ENCODE data around the gene LRRFIP1.
"Not testable (repeated sequence)": the region's sequence is repeated elsewhere in the genome, so short reads cannot be mapped to it uniquely, and the experiment has no call there.

Gene LRRFIP1

GRCh38 chr2:237597196-237598145, 29.9 kb upstream of the LRRFIP1 start:
- no peak for DNase-seq

GRCh38 chr2:237598468-237599208, 28.7 kb upstream of the LRRFIP1 start:
- DNase-seq, result no peak

GRCh38 chr2:237599465-237600110, 27.8 kb upstream of the LRRFIP1 start:
- no peak for DNase-seq

GRCh38 chr2:237600205-237600846, 27.1 kb upstream of the LRRFIP1 start:
- no peak for DNase-seq

- DNase-seq, result no peak
Measured at GRCh38 chr2:237601453-237602116, 25.8 kb upstream of the LRRFIP1 start.

- no peak for DNase-seq
Measured at GRCh38 chr2:237602409-237602808, 25.0 kb upstream of the LRRFIP1 start.

DNA sequence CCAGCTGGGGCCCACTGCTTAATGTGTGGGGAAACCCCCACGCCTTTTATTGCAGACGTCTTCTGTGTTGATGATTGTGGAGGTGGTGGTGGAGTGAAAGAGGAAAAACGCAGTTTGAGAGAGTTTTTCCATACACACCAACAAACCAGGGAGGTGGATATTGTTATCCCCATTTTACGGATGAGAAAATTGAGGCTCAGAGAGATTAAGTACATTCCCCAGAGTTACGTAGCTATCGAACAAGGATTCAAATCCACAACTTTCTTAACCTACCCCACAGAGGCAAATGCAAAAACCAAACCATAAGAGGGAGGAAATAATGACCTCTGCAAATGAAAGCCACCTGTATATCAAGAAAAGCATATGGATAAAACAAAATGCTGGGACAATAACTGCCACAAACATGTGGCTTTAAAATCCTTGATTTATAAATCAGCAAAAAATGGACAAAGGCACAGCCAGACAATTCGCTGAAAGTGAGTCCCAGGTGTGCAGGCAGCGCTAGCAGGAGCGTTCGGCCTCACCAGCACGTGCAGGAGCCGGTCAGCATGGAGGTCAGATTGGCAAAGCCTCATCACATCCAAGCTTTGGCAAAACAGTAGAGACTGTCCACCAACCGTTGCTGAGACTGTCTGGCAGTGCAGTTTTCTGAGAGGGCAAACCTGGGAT, 24.2 kb upstream of the LRRFIP1 start:
- no peak for DNase-seq

- peak; percentile 43 for DNase-seq
Measured at GRCh38 chr2:237603718-237604362, 23.5 kb upstream of the LRRFIP1 start.

- no peak for DNase-seq
Measured at GRCh38 chr2:237604391-237604790, 23.0 kb upstream of the LRRFIP1 start.

- no peak for DNase-seq
Measured at GRCh38 chr2:237604960-237605359, 22.4 kb upstream of the LRRFIP1 start.

DNA sequence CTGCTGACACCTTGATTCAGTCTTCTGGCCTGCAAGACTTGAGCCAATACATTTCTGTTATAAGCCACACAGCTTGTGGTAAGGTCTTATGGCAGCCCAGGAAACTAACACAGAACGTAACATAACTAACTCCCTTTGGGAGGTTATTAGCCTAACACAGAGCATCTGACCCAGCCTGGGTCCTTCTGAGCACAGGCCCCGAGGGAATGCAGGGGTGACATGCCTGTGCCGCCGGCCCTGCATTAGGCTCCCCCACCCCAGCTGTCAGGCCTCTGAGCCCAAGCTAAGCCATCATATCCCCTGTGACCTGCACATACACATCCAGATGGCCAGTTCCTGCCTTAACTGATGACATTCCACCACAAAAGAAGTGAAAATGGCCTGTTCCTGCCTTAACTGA, 20.9 kb upstream of the LRRFIP1 start:
- not testable (repeated sequence) for DNase-seq

- DNase-seq, result no peak
Measured at GRCh38 chr2:237612527-237613357, 14.6 kb upstream of the LRRFIP1 start.

DNA sequence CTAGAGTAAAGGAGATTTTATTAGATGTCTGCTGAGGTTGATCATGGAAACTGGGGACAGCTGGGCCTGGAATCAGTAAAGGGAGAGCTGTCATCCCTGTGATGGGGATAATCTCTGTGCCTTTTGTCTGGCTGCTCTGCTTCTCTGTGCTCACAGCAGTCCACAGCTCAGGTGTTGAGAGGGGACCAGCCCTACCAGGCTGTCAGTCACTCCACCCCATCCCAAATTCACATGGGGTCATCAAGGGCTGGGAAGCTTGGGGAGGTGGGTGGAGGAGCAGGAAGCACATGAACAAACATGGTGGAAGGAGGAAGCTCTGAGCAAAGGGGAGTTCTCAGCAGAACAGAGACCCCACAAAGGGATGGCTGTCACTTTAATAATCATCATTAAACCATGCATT, 13.7 kb upstream of the LRRFIP1 start:
- no peak for DNase-seq

- no peak for DNase-seq
Measured at GRCh38 chr2:237614151-237614720, 13.2 kb upstream of the LRRFIP1 start.

- DNase-seq, result no peak
Measured at GRCh38 chr2:237615631-237616249, 11.6 kb upstream of the LRRFIP1 start.

GRCh38 chr2:237616373-237616733, 11.0 kb upstream of the LRRFIP1 start:
- no peak for DNase-seq

DNA sequence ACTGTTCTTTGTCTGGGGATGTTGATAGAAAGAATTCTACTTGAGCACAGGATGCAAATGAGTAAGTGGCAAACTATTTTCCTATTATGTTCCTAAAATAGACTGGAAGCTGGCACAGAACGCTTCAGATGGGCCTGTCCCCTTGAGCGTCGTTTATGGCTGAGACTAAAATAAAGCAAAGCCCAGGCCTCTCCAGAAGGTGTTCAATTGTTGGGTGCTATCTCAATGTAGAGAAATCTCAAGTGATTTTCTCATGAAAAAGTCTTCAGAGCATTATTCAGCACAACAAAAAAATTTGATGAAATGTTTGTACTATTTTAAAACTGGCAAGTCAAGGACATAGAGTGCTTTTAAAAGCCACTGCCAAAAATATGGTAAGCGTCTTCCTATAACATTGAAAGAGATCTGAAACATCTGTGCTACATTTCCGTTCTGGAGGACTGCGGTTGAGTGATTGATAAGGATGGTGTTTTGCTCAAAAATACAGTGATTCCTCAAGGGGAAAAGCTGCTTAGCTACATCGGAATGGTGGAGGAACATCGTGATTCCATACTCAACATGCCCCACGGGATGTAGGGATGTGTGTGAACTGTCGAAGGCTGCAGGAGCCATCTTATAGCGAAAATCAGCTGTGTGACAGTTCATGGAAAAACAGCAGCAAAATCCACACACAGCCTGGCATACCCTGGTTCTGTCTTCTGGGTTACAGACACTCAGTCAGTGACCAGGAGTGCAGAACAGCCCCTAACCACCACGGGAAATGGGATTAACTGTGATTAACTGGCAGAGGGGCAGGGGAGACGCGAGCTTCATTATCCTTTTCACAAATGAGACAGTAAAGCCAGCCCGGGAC, 10.4 kb upstream of the LRRFIP1 start:
- DNase-seq, result no peak

DNA sequence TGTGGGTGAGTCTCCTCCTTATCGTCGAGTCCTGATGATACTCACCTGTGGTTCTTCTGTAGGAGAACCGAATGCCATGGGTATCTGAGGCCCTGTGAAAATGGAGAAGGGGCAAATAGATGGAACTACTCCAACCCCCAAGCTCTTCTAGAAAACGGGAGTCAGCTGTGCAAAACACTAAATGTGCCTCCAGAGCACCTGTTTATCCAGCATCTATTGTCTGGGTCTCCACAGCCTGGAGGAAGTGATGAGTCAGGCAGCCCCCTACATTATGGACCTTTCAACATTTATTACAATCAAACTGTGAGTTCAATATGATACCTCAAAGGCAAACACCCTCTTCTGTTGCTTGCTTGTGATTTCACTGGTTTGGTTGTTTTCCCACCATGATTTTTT, 9.8 kb upstream of the LRRFIP1 start:
- no peak for DNase-seq

GRCh38 chr2:237618449-237618848, 8.9 kb upstream of the LRRFIP1 start:
- no peak for DNase-seq
